GM18519 (cell line): ENCODE results near the gene SORCS1.
"Not testable (repeated sequence)": the region's sequence is repeated elsewhere in the genome, so short reads cannot be mapped to it uniquely, and the experiment has no call there.

ENCODE experiments used
- ATAC-seq: cut with Tn5 transposase; IDR thresholded peaks from one replicate; pipeline ENCODE4 v1.9.1; 2021; ENCODE audit warnings: mild to moderate bottlenecking, moderate library complexity; ENCODE audit not compliant: unreplicated experiment, low FRiP score

The SORCS1 gene

DNA sequence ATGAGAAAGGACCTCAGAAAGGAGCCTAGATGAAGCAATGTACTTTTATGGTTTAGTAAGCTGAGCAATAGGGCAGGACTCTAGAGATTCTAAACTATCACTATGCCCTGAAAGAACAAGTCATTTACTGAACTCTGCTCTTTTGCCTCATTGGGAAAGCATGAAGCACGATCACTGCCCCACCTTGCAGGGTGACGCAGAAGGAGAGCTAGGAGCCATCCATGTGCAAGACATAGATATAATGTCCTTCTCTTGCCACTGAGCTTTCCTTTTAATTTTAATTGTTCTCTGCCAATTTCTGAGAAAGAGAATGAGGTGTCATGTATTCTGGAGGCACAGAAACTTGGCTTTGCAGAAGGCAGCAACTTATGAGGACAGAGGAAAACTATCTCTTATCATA is 108.3 kb downstream of the SORCS1 start:
- no peak for ATAC-seq

- no peak for ATAC-seq
Observed at GRCh38 chr10:107054469-107055156, 109.9 kb downstream of the SORCS1 start.

GRCh38 chr10:107051769-107052168 is 112.7 kb downstream of the SORCS1 start:
- no peak for ATAC-seq

GRCh38 chr10:107043461-107043860 is 121.0 kb downstream of the SORCS1 start:
- ATAC-seq: no peak

DNA sequence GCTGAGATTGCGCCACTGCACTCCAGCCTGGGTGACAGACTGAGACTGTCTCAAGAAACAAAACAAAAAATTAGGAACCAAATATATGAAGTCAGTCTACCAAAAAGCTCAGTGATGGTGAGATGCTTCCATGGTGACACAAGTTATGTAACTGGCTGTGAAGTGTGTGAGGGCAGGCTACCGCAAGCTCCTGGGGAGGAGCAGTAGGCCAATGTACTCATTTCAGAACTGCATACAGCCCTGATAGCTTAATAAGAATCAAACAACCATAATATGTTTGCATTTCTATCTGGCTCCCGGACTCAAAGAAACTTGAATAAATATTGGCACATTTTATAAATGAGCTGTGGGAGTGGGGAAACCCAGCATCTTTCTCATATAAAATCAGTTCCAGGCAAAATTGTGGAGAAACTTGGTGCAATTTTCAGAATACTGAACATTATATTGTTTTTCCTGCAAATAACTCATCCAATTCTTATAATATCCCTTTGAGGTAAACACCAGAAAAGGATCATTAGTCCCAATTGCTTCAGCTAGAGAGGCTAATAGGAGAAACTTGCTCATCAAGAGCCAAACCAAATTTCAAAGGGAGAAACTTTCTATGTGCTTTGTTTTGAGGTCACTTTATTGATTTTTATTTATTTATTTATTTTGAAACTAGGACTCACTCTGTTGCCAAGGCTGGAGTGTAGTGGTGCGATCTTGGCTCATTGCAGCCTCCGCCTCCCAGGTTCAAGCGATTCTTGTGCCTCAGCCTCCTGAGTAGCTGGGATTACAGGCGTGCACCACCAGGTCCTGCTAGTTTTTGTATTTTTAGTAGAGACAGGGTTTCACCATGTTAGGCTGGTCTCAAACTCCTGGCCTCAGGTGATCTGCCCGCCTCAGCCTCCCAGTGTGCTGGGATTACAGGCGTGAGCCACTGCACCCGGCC is 127.0 kb downstream of the SORCS1 start:
- no peak for ATAC-seq

DNA sequence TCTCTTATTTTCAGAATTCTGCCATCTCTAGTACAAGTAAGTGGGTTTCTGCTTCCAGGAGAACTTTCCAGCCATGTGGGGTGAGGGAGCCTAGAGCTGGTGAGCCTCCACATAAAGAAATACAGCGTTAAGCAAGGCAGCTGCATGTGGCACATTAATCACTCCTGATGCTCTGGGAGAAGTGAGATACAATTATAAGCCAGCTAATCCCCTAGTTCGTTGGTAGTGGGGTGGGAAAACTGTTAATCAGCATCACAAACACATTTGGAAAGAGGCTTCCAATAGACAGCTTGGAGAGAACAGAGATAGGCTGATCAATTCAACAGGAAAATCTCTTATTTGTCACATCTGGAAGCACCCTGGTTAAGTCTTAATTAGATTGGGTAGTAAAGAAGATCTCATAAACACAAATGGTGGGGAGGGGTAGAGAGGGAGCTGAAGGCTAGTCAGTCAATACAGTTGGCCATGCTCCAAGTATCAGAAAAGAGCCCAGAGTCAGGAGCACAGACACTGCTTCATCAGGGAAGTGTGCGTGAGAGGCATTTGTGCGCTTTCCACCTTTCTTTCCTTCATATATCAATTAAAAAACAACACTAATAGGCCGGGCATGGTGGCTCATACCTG is 130.6 kb downstream of the SORCS1 start:
- no peak for ATAC-seq

- no peak for ATAC-seq
Observed at GRCh38 chr10:107032700-107033401, 131.7 kb downstream of the SORCS1 start.

DNA sequence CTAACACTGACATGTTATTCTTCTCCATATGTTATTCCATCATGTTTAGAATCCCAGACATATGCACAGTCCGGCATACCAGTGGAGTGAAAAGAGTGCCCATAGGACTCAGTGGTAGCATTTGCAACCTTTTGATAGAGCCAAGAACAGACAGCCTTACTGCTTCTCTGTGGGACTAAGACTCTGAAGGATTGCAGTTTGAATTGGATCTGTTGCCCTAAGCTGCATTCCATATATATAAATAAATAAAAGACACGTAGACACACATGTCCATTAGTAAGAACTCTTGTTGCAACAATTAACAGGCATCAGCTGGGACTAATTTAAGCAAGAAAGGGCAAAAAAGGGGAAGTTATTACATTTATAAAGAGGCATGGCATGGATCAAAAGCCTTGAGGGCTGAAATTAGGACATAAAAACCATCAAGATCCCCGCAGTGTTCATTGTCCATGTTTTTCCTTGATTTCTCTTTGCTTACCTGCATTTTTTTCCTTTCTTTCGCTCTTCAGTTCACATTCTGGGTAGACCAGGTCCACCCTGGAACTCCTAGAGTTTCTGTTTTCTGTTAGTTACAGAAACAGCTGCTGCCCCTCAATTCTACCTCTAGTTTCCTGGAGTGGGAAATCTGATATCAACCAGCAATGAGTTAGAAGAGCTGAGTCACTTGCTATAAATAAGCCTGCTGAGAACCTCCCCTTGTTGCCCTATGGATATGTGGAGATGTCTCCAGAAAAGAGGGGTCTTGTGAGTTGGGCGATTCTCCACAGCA is 132.4 kb downstream of the SORCS1 start:
- no peak for ATAC-seq

DNA sequence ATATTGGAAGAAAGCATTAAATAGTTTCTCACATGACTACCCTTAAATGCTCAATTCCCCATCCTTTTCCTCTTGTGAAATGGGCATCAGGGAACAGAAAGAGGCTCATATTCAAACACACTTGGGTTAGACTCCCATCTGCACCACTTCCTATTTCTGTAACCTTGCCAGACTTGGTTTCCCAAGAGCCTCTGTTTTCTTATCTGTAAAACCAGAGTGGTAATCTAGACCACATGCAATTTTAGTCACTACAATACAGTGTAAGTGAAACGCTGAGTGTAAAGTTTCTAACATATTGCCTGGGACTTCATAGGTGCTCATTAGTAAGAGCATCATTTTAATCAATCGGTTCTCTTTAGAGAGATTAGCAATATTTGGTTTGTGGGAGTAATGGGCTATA is 136.3 kb downstream of the SORCS1 start:
- no peak for ATAC-seq

- no peak for ATAC-seq
Observed at GRCh38 chr10:107025676-107026075, 138.8 kb downstream of the SORCS1 start.

- ATAC-seq: not testable (repeated sequence)
Observed at GRCh38 chr10:107024033-107024432, 140.5 kb downstream of the SORCS1 start.

GRCh38 chr10:107022600-107023354 is 141.7 kb downstream of the SORCS1 start:
- no peak for ATAC-seq

GRCh38 chr10:107019154-107019553 is 145.4 kb downstream of the SORCS1 start:
- ATAC-seq: no peak

DNA sequence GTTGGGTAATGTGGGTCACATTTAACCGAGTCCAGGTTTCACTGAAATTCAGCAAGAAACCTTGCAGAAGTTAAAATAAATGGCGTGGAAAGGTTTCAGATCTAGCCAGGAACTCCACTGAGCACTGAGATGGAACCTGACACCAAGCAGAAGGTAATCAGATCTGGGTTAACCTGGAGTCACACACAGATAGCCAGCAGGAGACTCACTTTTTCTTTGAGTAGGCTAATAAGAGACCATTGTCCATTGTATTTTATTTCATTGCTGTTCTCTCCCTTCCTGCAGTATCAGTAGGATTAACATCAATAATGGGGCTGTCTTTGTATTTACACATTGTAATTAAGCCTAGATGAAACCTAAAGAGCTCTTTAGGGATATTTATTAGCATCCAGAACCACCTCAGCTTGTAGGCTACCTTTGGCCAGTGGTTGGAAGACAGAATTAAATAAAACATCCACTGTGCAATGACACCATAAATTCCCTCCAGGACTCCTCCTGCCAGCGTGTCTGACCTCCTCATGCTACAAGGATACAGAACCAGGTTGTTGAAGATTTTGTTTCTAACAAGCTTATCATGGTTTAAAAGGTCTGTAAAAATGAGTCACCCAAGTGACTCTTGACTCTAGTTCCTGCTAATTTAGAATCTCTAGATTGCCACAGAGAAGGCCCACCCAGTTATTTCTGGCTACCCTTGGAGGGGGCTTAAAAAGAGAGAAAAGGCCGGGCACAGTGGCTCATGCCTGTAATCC is 151.1 kb downstream of the SORCS1 start:
- ATAC-seq: no peak

DNA sequence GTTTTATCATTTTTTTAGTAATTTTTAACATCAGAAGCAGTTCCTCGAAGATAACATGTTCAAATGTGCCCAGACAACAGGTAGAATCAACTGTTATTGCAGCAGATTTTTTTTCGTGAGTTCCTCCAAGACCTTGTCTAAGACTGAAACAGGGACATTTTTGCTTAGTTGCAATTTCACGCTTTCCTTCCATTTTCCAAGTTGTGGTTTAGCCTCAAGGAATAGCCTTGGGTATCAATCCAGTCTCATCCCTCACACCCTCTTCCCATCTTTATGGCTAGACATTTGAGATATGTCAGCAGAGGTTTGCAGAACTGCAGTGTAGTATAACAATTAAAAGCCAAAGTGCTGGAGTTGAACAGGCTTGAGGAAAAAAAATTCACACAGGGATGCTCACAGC is 152.5 kb downstream of the SORCS1 start:
- no peak for ATAC-seq

GRCh38 chr10:107011105-107011504 is 153.4 kb downstream of the SORCS1 start:
- ATAC-seq: no peak

GRCh38 chr10:107010531-107010930 is 154.0 kb downstream of the SORCS1 start:
- ATAC-seq: no peak

DNA sequence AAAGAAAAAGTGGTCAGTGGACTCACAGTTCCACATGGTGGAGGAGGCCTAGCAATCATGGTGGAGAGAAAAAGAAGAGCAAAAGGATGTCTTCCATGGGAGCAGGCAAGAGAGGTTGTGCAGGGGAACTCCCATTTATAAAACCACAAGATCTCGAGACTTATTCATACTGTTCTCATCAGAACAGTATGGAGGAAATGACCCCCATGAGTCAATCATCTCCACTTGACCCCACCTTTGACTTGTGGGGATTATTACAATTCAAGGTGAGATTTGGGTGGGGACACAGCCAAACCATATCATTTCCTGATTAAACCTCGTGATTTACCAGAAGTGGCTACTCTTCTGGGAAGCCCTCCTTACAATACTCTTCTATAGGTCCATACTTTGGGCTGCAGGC is 160.1 kb downstream of the SORCS1 start:
- ATAC-seq: no peak

GRCh38 chr10:107002068-107002467 is 162.4 kb downstream of the SORCS1 start:
- ATAC-seq: no peak
